K562 (cell line): ENCODE measurements around the gene PTCH1. TPM values are rescaled to one million over a fixed set of nuclear protein-coding genes. Genes with fewer than 3 reads are reported as not detected.

ENCODE experiments used
- CREM ChIP-seq: IDR thresholded peaks from 2 replicates; pipeline ENCODE4 v1.6.1; 2014; ENCODE audit warnings: antibody characterized with exemption, low read depth
- DIDO1 ChIP-seq: fragments of 450-650 bp; IDR thresholded peaks from 2 replicates; pipeline ENCODE4 v1.6.1; 2016; ENCODE audit warnings: low read depth, missing biosample characterization, missing genetic modification characterization
- FOXM1 ChIP-seq, 2 experiments: fragments of 450-650 bp in 1 of 2; sonication (generic) in 1 of 2; formaldehyde crosslinking in 1 of 2; IDR thresholded peaks; 2 replicates each; pipeline versions ENCODE4 v1.6.1 to v1.9.0; 2017 to 2022; ENCODE audit warnings: low read depth in 2 of 2, mild to moderate bottlenecking in 2 of 2, missing genetic modification reagents in 1 of 2, moderate library complexity in 1 of 2
- GABPB1 ChIP-seq: sonication (generic); formaldehyde crosslinking; IDR thresholded peaks from 2 replicates; pipeline ENCODE4 v1.8.0; 2022; ENCODE audit warnings: mild to moderate bottlenecking, missing genetic modification reagents
- GMEB1 ChIP-seq: fragments of 250-450 bp; sonication (Bioruptor Pico); IDR thresholded peaks from 2 replicates; pipeline ENCODE4 v1.4.0; 2020; ENCODE audit warnings: mild to moderate bottlenecking
- HSF4 ChIP-seq: fragments of 250-450 bp; sonication (Bioruptor Pico); IDR thresholded peaks from 2 replicates; pipeline ENCODE4 v2.1.2; 2022; ENCODE audit warnings: mild to moderate bottlenecking, moderate library complexity, borderline replicate concordance
- L3MBTL2 ChIP-seq: fragments of 450-650 bp; IDR thresholded peaks from 2 replicates; pipeline ENCODE4 v1.6.1; 2016; ENCODE audit warnings: mild to moderate bottlenecking, moderate library complexity
- MAFG ChIP-seq: fragments of 450-650 bp; conservative IDR thresholded peaks from 2 replicates; pipeline ENCODE4 v1.6.1; 2016; ENCODE audit warnings: missing genetic modification characterization, missing compliant biosample characterization
- MBD1 ChIP-seq: fragments of 250-450 bp; sonication (Bioruptor Pico); IDR thresholded peaks from 2 replicates; pipeline ENCODE4 v1.8.0; 2022; ENCODE audit warnings: inconsistent platforms
- NRF1 ChIP-seq, 2 experiments: fragments of 450-650 bp; IDR thresholded peaks in 1 of 2; conservative IDR thresholded peaks in 1 of 2; 2 replicates each; pipeline ENCODE4 v1.6.1; 2014; ENCODE audit warnings: mild to moderate bottlenecking in 2 of 2
- PPARD ChIP-seq: fragments of 250-450 bp; sonication (Bioruptor Pico); IDR thresholded peaks from 2 replicates; pipeline ENCODE4 v1.8.0; 2022; ENCODE audit warnings: inconsistent platforms, mild to moderate bottlenecking, moderate library complexity
- SRF ChIP-seq, 2 experiments: fragments of 250-450, 450-650 bp in 1 of 2; sonication (Bioruptor Pico) in 1 of 2; sonication (generic) in 1 of 2; formaldehyde crosslinking; IDR thresholded peaks; 2 replicates each; pipeline versions ENCODE4 v1.5.0 to v1.5.1; 2020 to 2022; ENCODE audit warnings: mild to moderate bottlenecking in 1 of 2, missing genetic modification reagents in 1 of 2
- USF2 ChIP-seq: sonication (generic); formaldehyde crosslinking; IDR thresholded peaks from 2 replicates; pipeline ENCODE4 v1.5.0; 2020; ENCODE audit warnings: missing genetic modification reagents
- ZBTB2 ChIP-seq: fragments of 450-650 bp; IDR thresholded peaks from 2 replicates; pipeline ENCODE4 v1.6.1; 2016; ENCODE audit warnings: antibody characterized with exemption
- ZNF75A ChIP-seq: fragments of 450-650 bp; formaldehyde crosslinking; IDR thresholded peaks from 2 replicates; pipeline ENCODE4 v1.4.0; 2020; ENCODE audit warnings: mild to moderate bottlenecking
- polyA plus RNA-seq, 8 experiments: library from polyadenylated mRNA; depleted of rRNA in 4 of 8; stranded (reverse) in 5 of 8; unstranded in 3 of 8; fragments of >200 nt; fragmentation: Nextera tagmentation in 2 of 8; fragmentation: Illumina TruSeq in 1 of 8; extraction: Ambion mirVana in 2 of 8; extraction: Trizol in 1 of 8; gene quantifications; 2 replicates each; pipeline versions ENCODE4 v1.2.1 to v1.2.3, GENCODE V29; 2011 to 2014; ENCODE audit warnings: inconsistent platforms in 1 of 8, missing spikeins in 1 of 8
- total RNA-seq, 7 experiments: library from RNA; depleted of rRNA in 6 of 7; stranded (reverse); fragments of >200 nt in 6 of 7; fragmentation: Illumina TruSeq in 2 of 7; extraction: Trizol in 2 of 7; gene quantifications; 2 replicates each; pipeline versions ENCODE4 v1.2.1 to v1.2.3, GENCODE V29; 2011 to 2021; ENCODE audit warnings: low replicate concordance in 1 of 7

The PTCH1 gene
- total and polyA plus RNA-seq, 9 of the 15 experiments (the other 6 are each of a cell fraction or from before 2014, with no cell fraction given), result 0.70 to 9.9 (median 3.8) TPM

GRCh38 chr9:95510709-95511615 lies 5.8 kb downstream of the PTCH1 start (continued):
- TF ChIP-seq ZBTB2, result peak; percentile 81
- TF ChIP-seq CREM, result peak; percentile 57
- TF ChIP-seq USF2 (CRISPR knock-in tag), result peak; percentile 88
- TF ChIP-seq DIDO1 (tag), result no peak
- no peak for TF ChIP-seq PPARD (CRISPR knock-in tag)
- no peak for TF ChIP-seq ZNF75A
- TF ChIP-seq GABPB1, result 0 out of 2 replicates have a peak, but pooled peaks have one; percentile 10
- no peak for TF ChIP-seq MAFG (tag)
- no peak for TF ChIP-seq HSF4 (CRISPR knock-in tag)
- TF ChIP-seq GMEB1, result peak; percentile 84
- TF ChIP-seq MBD1 (CRISPR knock-in tag), result no peak
- TF ChIP-seq L3MBTL2, result peak; percentile 83
- 0 out of 4 replicates have a peak, but pooled peaks of 1 of the 2 experiments have one; percentile 17 for TF ChIP-seq SRF (CRISPR knock-in tag; IDR thresholded peaks at IDR 0.05)
- peak; percentile 70 for TF ChIP-seq FOXM1 (IDR thresholded peaks at IDR 0.05; ENCODE audit: low read depth)
- TF ChIP-seq FOXM1 (CRISPR knock-in tag; IDR thresholded peaks at IDR 0.05; ENCODE audit: low read depth), result 0 out of 2 replicates have a peak, but pooled peaks have one; percentile 55
- TF ChIP-seq NRF1 (conservative IDR thresholded peaks at IDR 0.05 in 1 of 2, IDR thresholded peaks at IDR 0.05 in 1 of 2), result peak; percentile 89 to 91; a peak in 3 of 4 replicates
